Ishikawa (cell line): ENCODE results near the gene CHFR.

Experiments used
- CEBPB ChIP-seq: IDR thresholded peaks from 2 replicates; pipeline ENCODE4 v1.6.1; 2012
- CREB1 ChIP-seq: IDR thresholded peaks from 2 replicates; pipeline ENCODE4 v1.6.1; 2012; ENCODE audit warnings: low read depth
- EP300 ChIP-seq: IDR thresholded peaks from 2 replicates; pipeline ENCODE4 v1.6.1; 2012; ENCODE audit warnings: borderline replicate concordance
- FOXM1 ChIP-seq: IDR thresholded peaks from 2 replicates; pipeline ENCODE4 v1.6.1; 2012; ENCODE audit warnings: low read depth, borderline replicate concordance
- RAD21 ChIP-seq: IDR thresholded peaks from 2 replicates; pipeline ENCODE4 v1.6.1; 2012; ENCODE audit warnings: low read depth
- TCF12 ChIP-seq: IDR thresholded peaks from 2 replicates; pipeline ENCODE4 v1.6.1; 2012; ENCODE audit warnings: low read depth
- USF1 ChIP-seq: IDR thresholded peaks from 2 replicates; pipeline ENCODE4 v1.6.1; 2012
- YY1 ChIP-seq: IDR thresholded peaks from 2 replicates; pipeline ENCODE4 v1.6.1; 2012; ENCODE audit warnings: low read depth
- TF ChIP-seq, protein P1 (sequence below): IDR thresholded peaks from 2 replicates; pipeline ENCODE4 v1.6.1; 2012; ENCODE audit warnings: low read depth, mild to moderate bottlenecking

GRCh38 chr12:132899033-132899432 lies 11.6 kb upstream of the CHFR start:
- TF ChIP-seq TCF12 (no peak), RAD21 (no peak), CREB1 (no peak), EP300 (no peak), FOXM1 (no peak), YY1 (no peak), CEBPB (no peak), USF1 (no peak)
- TF ChIP-seq, protein P1, sequence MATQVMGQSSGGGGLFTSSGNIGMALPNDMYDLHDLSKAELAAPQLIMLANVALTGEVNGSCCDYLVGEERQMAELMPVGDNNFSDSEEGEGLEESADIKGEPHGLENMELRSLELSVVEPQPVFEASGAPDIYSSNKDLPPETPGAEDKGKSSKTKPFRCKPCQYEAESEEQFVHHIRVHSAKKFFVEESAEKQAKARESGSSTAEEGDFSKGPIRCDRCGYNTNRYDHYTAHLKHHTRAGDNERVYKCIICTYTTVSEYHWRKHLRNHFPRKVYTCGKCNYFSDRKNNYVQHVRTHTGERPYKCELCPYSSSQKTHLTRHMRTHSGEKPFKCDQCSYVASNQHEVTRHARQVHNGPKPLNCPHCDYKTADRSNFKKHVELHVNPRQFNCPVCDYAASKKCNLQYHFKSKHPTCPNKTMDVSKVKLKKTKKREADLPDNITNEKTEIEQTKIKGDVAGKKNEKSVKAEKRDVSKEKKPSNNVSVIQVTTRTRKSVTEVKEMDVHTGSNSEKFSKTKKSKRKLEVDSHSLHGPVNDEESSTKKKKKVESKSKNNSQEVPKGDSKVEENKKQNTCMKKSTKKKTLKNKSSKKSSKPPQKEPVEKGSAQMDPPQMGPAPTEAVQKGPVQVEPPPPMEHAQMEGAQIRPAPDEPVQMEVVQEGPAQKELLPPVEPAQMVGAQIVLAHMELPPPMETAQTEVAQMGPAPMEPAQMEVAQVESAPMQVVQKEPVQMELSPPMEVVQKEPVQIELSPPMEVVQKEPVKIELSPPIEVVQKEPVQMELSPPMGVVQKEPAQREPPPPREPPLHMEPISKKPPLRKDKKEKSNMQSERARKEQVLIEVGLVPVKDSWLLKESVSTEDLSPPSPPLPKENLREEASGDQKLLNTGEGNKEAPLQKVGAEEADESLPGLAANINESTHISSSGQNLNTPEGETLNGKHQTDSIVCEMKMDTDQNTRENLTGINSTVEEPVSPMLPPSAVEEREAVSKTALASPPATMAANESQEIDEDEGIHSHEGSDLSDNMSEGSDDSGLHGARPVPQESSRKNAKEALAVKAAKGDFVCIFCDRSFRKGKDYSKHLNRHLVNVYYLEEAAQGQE: no peak
